Endothelial cell (in vitro differentiated cells): ENCODE measurements around the gene SLC7A5. TPM values are rescaled to one million over a fixed set of nuclear protein-coding genes. Genes with fewer than 3 reads are reported as not detected.
"Not testable (repeated sequence)": the region's sequence is repeated elsewhere in the genome, so short reads cannot be mapped to it uniquely, and the experiment has no call there.

Experiments used
- DNase-seq: peaks from one replicate; pipeline ENCODE4 v3.0.0; 2021; ENCODE audit warnings: low spot score
- H3K27ac Mint-ChIP-seq: one replicate; pipeline ENCODE4 v1.8.0; 2021; ENCODE audit warnings: mixed read lengths, inconsistent platforms; ENCODE audit not compliant: unreplicated experiment
- H3K27me3 Mint-ChIP-seq: one replicate; pipeline ENCODE4 v1.8.0; 2021; ENCODE audit warnings: mild to moderate bottlenecking, moderate library complexity, mixed read lengths, inconsistent platforms; ENCODE audit not compliant: unreplicated experiment
- H3K36me3 Mint-ChIP-seq: one replicate; pipeline ENCODE4 v1.8.0; 2021; ENCODE audit warnings: mild to moderate bottlenecking, low read depth, mixed read lengths, inconsistent platforms; ENCODE audit not compliant: unreplicated experiment
- H3K4me1 Mint-ChIP-seq: one replicate; pipeline ENCODE4 v1.8.0; 2021; ENCODE audit warnings: mild to moderate bottlenecking, mixed read lengths, inconsistent platforms; ENCODE audit not compliant: unreplicated experiment
- H3K4me3 Mint-ChIP-seq: one replicate; pipeline ENCODE4 v1.8.0; 2021; ENCODE audit warnings: mild to moderate bottlenecking, mixed read lengths, inconsistent platforms; ENCODE audit not compliant: unreplicated experiment
- H3K9me3 Mint-ChIP-seq: one replicate; pipeline ENCODE4 v1.8.0; 2021; ENCODE audit warnings: mixed read lengths, inconsistent platforms; ENCODE audit not compliant: unreplicated experiment
- total RNA-seq: library from RNA; stranded (reverse); fragmentation: NEBNext Ultra II Directional; extraction: Animal tissue kit (Norgen Biotek cat#: 25700); gene quantifications from one replicate; pipeline ENCODE4 v1.2.1, GENCODE V29; 2021; ENCODE audit not compliant: unreplicated experiment
- TF ChIP-seq, protein P1 (sequence below): fragments of 200-600 bp; sonication (generic); IDR thresholded peaks from one replicate; pipeline ENCODE4 v1.5.0; 2021; ENCODE audit warnings: antibody characterized with exemption; ENCODE audit not compliant: unreplicated experiment

The SLC7A5 gene
- total RNA-seq, 1 donor from 2014 or later: 18.8 TPM

DNA sequence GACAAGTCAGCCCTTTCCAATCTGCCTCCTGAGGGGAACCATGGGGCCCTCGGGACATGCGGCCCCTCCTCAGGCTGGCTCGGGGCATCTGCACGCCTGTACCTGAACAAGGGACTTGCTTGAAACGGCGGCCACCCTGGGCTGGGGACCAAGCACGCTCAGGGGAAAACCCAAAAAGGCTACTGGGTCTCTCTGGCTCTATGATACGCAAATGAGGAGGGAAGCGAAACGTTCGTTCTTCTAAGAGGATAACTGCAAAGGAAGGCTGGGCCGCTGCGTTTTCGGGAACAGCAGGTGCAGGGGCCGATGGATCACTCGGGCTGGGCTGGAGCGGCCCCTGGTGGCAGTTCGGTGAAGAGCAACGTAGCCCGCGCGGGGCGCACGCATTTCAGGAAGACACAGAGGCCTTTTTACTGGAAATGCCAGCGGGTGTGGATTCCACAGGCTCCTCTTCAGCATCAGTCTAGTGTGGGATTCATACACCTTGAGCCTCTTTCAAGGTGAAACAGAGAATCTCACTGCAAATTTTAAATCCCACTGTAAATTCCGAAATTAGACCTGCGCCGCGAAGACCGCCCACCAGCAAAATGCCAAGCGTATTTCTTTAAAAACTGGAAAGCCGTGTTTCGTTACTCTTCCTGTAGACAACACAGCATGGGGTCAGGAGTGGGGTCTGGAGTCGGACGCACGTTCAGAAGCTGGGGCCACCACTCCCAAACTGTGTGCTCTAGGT lies 40.1 kb upstream of the SLC7A5 start:
- H3K9me3 Mint-ChIP-seq, H3K36me3 Mint-ChIP-seq, H3K4me3 Mint-ChIP-seq, H3K27me3 Mint-ChIP-seq, H3K4me1 Mint-ChIP-seq, H3K27ac Mint-ChIP-seq: not testable (repeated sequence)
- TF ChIP-seq, protein P1, sequence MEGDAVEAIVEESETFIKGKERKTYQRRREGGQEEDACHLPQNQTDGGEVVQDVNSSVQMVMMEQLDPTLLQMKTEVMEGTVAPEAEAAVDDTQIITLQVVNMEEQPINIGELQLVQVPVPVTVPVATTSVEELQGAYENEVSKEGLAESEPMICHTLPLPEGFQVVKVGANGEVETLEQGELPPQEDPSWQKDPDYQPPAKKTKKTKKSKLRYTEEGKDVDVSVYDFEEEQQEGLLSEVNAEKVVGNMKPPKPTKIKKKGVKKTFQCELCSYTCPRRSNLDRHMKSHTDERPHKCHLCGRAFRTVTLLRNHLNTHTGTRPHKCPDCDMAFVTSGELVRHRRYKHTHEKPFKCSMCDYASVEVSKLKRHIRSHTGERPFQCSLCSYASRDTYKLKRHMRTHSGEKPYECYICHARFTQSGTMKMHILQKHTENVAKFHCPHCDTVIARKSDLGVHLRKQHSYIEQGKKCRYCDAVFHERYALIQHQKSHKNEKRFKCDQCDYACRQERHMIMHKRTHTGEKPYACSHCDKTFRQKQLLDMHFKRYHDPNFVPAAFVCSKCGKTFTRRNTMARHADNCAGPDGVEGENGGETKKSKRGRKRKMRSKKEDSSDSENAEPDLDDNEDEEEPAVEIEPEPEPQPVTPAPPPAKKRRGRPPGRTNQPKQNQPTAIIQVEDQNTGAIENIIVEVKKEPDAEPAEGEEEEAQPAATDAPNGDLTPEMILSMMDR: peak; percentile 83
- DNase-seq: peak; percentile 88

DNA sequence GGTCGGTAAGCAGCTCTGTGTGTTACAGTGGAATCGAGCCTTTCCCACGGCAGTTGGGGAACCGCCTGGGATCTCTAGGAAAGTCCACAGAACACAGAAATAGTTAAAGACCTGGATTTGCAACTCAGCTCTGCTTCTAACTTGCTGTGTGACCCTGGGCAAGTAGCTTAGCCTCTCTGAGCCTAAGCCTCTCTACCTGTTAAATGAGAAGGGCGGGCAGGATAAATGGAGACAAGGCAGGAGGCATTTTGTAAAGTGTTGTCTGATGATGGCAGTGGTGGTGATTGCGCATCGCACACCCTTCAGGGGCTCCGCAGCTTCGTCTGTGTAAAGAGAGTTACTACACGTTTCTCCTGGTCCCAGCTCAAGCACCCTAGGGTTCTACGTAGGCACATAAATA lies 38.8 kb upstream of the SLC7A5 start:
- H3K9me3 Mint-ChIP-seq, H3K27me3 Mint-ChIP-seq, H3K27ac Mint-ChIP-seq, H3K4me1 Mint-ChIP-seq, DNase-seq, H3K4me3 Mint-ChIP-seq, H3K36me3 Mint-ChIP-seq: not testable (repeated sequence)

DNA sequence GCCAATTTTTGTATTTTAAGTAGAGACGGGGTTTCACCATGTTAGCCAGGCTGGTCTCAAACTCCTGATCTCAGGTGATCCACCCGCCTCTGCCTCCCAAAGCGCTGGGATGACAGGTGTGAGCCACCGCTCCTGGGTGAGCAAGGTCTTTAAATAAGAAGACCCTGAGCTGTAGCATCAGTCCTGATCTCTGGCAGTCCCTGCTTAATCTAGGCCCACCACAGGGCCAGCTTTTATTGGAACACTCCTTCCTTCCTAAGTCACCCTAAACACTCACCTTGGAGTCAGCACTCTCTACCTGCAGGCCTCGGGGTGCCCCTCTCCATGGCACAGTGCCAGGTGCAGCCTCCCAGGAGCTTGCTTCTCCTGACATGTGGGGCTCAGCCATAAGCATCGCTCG lies 36.2 kb upstream of the SLC7A5 start:
- not testable (repeated sequence) for DNase-seq, H3K27ac Mint-ChIP-seq, H3K36me3 Mint-ChIP-seq, H3K4me3 Mint-ChIP-seq, H3K4me1 Mint-ChIP-seq, H3K9me3 Mint-ChIP-seq, H3K27me3 Mint-ChIP-seq

DNA sequence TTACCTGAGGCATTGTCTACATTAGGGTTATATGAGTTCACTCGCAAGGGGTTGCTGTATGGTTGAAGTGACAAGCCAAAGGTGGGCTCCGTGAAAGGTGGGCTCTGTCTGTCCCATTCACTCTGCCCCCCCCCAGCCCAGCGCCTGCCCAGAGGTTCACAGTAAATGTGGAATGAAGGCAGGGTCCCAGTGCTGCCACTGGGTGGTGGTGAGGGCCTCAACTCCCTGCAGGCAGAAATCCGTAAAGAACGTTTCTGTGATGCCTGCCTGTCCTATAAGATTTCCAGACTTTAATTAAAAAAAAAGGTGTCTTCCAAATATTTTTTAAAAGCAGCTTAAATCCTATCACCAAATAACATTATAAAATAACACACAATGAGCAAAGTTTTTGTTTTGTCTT lies 35.7 kb upstream of the SLC7A5 start:
- H3K36me3 Mint-ChIP-seq, DNase-seq, H3K27ac Mint-ChIP-seq, H3K9me3 Mint-ChIP-seq, H3K4me1 Mint-ChIP-seq, H3K4me3 Mint-ChIP-seq, H3K27me3 Mint-ChIP-seq: not testable (repeated sequence)

DNA sequence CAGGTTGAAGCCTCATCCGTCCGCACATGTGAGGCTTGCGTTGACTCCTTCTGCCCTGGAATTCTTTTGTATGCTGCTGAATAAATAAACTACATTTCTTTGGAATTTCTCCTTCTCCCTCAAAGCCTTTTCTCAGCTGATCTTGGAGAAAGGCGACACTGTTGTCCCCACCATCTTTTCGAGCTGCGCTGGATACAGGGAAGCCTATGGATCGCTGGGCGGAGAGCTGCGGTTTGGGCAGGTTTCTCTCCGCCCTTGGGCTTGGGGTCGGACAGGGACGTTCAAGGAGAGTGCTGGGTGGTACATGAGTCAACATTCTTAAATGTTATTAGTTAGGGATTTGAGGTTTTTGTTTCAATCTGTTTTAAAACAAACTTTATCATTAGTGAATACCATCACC lies 31.2 kb upstream of the SLC7A5 start:
- H3K4me3 Mint-ChIP-seq, H3K36me3 Mint-ChIP-seq, H3K27ac Mint-ChIP-seq, H3K9me3 Mint-ChIP-seq, H3K27me3 Mint-ChIP-seq, H3K4me1 Mint-ChIP-seq, DNase-seq: not testable (repeated sequence)

DNA sequence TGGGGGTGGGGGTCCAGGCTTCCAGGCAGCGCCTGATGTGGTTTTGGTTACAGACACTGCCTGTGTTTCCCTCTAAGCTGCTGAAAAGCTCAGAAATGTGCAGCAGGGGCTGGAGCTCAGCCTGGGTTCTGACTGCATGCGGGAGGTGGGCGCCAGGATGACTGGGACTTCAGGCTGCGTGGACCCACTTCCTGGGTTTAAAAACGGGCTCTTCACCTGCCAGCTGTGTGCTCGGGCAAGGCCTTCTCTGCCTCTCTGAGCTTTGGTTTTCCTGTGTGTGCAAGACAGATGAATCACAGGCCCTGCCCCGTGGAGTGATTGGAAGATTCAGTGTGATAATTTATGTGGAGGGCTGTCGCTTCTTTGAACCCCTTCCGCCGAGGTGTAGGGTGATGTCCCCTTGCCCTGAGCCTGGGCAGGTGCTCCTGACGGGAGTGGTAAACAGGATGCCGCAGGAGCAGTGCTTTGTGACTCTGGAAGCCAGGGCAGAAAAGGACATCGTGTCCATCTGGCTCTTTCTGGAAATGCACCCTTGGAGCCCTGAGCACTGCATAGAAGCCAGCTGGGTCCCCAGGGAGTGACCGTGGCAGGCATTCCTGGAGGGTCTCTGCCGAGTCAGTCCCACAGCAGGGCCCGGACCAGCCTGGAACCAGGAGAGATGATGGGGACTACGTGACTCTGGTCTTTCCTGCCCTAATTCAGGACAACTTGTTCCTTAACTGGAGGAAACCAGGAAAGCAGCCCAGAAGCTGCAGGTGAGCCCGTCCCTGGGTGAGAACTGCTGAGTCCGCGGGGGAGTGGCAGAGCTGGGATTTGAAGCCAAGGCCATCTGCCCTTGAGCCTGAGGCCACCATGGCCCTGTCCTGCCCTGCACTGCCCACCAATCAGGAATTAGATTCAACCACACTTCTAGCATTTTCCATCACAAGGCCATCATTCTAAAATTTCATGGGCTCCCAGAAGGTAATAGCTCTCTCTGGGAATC lies 28.5 kb upstream of the SLC7A5 start:
- no peak overlapping the region for H3K4me3 Mint-ChIP-seq
- no peak overlapping the region for H3K27ac Mint-ChIP-seq

DNA sequence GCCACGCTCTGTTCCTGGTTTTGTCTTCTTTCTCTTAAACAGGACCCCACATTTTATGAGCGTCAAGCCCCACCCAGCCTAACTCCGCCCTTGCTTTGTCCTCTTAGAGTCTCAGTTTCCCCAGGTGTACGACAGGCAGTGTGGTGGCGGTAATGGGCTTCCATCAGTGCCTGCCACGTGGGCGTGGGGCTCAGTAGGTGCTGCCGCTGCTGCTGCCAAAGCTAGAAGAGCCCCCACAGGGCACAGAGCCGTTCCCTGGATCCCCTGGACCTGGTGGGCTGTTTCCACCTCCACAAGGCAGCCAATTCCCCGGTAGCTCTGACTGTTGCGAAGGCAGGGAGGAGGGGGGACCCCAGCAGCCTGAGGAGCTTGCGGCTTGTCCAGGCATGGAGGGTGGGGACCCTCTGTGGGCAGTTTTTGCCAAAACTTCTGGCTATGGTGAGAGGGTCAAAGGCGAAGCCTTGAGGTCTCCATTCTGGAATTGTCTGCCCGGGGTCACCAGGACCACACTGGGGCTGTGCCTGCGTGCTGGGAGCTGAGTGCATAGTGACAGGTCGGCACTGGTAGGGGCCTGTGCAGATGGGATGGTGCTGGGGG lies 27.7 kb upstream of the SLC7A5 start:
- not testable (repeated sequence) for H3K27ac Mint-ChIP-seq, H3K9me3 Mint-ChIP-seq, H3K4me3 Mint-ChIP-seq, H3K4me1 Mint-ChIP-seq, H3K36me3 Mint-ChIP-seq, H3K27me3 Mint-ChIP-seq, DNase-seq

More for the DNA sequence above, 28.5 kb upstream of the SLC7A5 start:
- no peaks in the 10 kb centered on the region for H3K36me3 Mint-ChIP-seq
- H3K4me1 Mint-ChIP-seq: no peaks in the 10 kb centered on the region
- H3K27me3 Mint-ChIP-seq: peaks cover 4% of the 10 kb centered on the region
- H3K9me3 Mint-ChIP-seq: no peaks in the 10 kb centered on the region
- TF ChIP-seq, protein P1: no peak
- DNase-seq: no peak

DNA sequence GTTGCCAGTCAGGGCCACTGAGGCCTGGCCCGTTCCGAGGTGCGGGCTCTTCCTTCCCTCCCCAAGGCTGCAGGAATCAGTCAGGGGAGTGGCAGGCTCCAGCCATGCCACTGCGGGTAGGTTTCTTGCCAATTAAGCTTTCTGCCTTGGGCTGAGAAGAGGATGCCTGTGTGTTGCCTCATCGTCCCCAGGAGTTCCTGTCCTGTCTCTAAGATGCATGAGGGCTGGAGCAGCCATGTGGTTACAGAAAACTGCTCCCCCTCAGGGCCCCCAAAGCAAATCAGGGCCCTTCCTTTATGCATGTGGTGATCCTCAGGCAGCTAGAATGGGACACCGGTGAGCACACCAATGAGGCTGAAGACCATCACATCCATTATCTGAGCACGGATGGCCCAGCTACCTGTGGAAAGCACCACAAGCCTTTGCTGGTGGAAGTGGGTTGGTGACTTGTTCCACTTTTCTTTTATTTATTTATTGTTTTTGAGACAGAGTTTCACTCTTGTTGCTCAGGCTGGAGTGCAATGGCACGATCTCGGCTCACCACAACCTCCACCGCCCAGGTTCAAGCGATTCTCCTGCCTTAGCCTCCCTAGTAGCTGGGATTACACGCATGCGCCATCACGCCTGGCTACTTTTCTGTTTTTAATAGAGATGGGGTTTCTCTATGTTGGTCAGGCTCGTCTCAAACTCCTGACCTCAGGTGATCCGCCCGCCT lies 27.0 kb upstream of the SLC7A5 start:
- H3K4me3 Mint-ChIP-seq, H3K36me3 Mint-ChIP-seq, H3K27ac Mint-ChIP-seq, H3K4me1 Mint-ChIP-seq, H3K27me3 Mint-ChIP-seq, H3K9me3 Mint-ChIP-seq, DNase-seq: not testable (repeated sequence)
